K562 (cell line): ENCODE data around the gene EXOC6. TPM values are rescaled to one million over a fixed set of nuclear protein-coding genes. Genes with fewer than 3 reads are reported as not detected.

ENCODE experiments used
- ATAC-seq: fragments of 200-7000 bp; cut with Tn5 transposase; 3 replicates; pipeline ENCODE4 v1.9.1; 2020; ENCODE audit warnings: moderate library complexity
- BruUV-seq: library from RNA; stranded (reverse); fragments of 400-500 nt; replicated peaks from 2 replicates; lab custom pipeline; 2021; lab: Mats Ljungman, UMichigan
- CTCF ChIA-PET: fragments of 300-600 bp; formaldehyde crosslinking; extraction: SDS; loops from one replicate; lab custom pipeline; 2021; ENCODE audit warnings: low intra/inter-chr PET ratio; lab: Yijun Ruan, JAX
- POLR2A ChIA-PET: fragments of 300-600, 350-650 bp; sonication (Branson Sonifier 250); formaldehyde crosslinking; extraction: SDS; loops from one replicate; lab custom pipeline; 2021; ENCODE audit warnings: antibody characterized with exemption, inconsistent platforms; lab: Yijun Ruan, JAX
- DNase-seq, 4 experiments: peaks; one replicate each; pipeline versions ENCODE4 v3.0.0 to v3.0.0-alpha.2; 2011 to 2018; ENCODE audit warnings: low spot score in 3 of 4, mixed read lengths in 3 of 4; ENCODE audit errors: extremely low read depth in 1 of 4
- FAIRE-seq: peaks from 2 replicates; lab custom pipeline; 2011; peaks lifted over from hg19 to GRCh38; lab: Jason Lieb, UNC
- H2AFZ ChIP-seq: 2 replicates; pipeline ENCODE4 v1.6.0; 2011; ENCODE audit warnings: low read depth, low read length, control low read depth, inconsistent platforms
- H3K27ac ChIP-seq: fragments of 200-600 bp; 3 replicates; pipeline ENCODE4 v1.8.0; 2011; ENCODE audit warnings: low read depth, mild to moderate bottlenecking, control low read depth, inconsistent platforms, low read length, moderate library complexity, mixed read lengths; ENCODE audit errors: extremely low read depth
- H3K27me3 ChIP-seq, 2 experiments: fragments of 300-600 bp in 1 of 2; 2 replicates in 1 of 2; 3 replicates in 1 of 2; pipeline versions ENCODE4 v1.6.0 to v1.8.0; 2011; ENCODE audit warnings: inconsistent platforms in 2 of 2, low read length in 2 of 2, mild to moderate bottlenecking in 1 of 2, mixed read lengths in 1 of 2, moderate library complexity in 1 of 2; ENCODE audit not compliant: control insufficient read depth in 2 of 2, insufficient read depth in 2 of 2
- H3K36me3 ChIP-seq: fragments of 300-600 bp; 3 replicates; pipeline ENCODE4 v1.8.0; 2011; ENCODE audit warnings: mild to moderate bottlenecking, low read length, inconsistent platforms; ENCODE audit not compliant: control insufficient read depth, insufficient read depth
- H3K4me1 ChIP-seq, 2 experiments: fragments of 200-600 bp in 1 of 2; replicated peaks in 1 of 2; 2 replicates in 1 of 2; 3 replicates in 1 of 2; pipeline versions ENCODE4 v1.5.1 to v1.8.0; 2011; ENCODE audit warnings: inconsistent platforms in 2 of 2, low read length in 2 of 2, mild to moderate bottlenecking in 1 of 2, mixed read lengths in 1 of 2, moderate library complexity in 1 of 2; ENCODE audit not compliant: control insufficient read depth in 2 of 2, insufficient read depth in 2 of 2
- H3K4me2 ChIP-seq: 2 replicates; pipeline ENCODE4 v1.6.1; 2011; ENCODE audit warnings: low read length, control low read depth, inconsistent platforms, mixed read lengths; ENCODE audit not compliant: insufficient read depth
- H3K4me3 ChIP-seq: fragments of 200-600 bp; sonication (generic), shearing (Covaris generic); 2 replicates; pipeline ENCODE4 v1.5.1; 2016; ENCODE audit warnings: control low read depth, inconsistent platforms
- H3K79me2 ChIP-seq: fragments of 200-600 bp; 3 replicates; pipeline ENCODE4 v1.8.0; 2011; ENCODE audit warnings: low read length, inconsistent platforms; ENCODE audit not compliant: control insufficient read depth, insufficient read depth
- H3K9ac ChIP-seq, 2 experiments: 2 replicates each; pipeline versions ENCODE4 v1.6.0 to v1.6.1; 2011; ENCODE audit warnings: low read depth in 2 of 2, low read length in 2 of 2, control low read depth in 1 of 2, inconsistent platforms in 1 of 2, mild to moderate bottlenecking in 1 of 2, mixed read lengths in 1 of 2; ENCODE audit not compliant: insufficient read depth in 1 of 2
- H3K9me1 ChIP-seq: one replicate; pipeline ENCODE4 v1.6.0; 2011; ENCODE audit warnings: inconsistent platforms, mild to moderate bottlenecking, low read length, moderate library complexity; ENCODE audit not compliant: control insufficient read depth, insufficient read depth
- H3K9me3 ChIP-seq: replicated peaks from 2 replicates; pipeline ENCODE4 v1.5.1; 2011; ENCODE audit warnings: low read depth, low read length, inconsistent platforms; ENCODE audit not compliant: control insufficient read depth, insufficient read depth
- H4K20me1 ChIP-seq: replicated peaks from 2 replicates; pipeline ENCODE4 v1.6.1; 2011; ENCODE audit warnings: low read length, inconsistent platforms, mixed read lengths; ENCODE audit not compliant: control insufficient read depth, insufficient read depth
- HOXB6 ChIP-seq: fragments of 250-450 bp; sonication (Bioruptor Pico); IDR thresholded peaks from 2 replicates; pipeline ENCODE4 v1.5.1; 2022; ENCODE audit warnings: mild to moderate bottlenecking, borderline replicate concordance
- RNF2 ChIP-seq: sonication (generic); IDR thresholded peaks from 2 replicates; pipeline ENCODE4 v1.6.1; 2016
- SMARCC2 ChIP-seq: fragments of 450-650 bp; IDR thresholded peaks from 2 replicates; pipeline ENCODE4 v1.6.1; 2017; ENCODE audit warnings: antibody characterized with exemption, moderate library complexity, mild to moderate bottlenecking, low read depth
- TAL1 ChIP-seq: fragments of 450-650 bp; IDR thresholded peaks from 2 replicates; pipeline ENCODE4 v1.6.1; 2016; ENCODE audit warnings: mild to moderate bottlenecking
- ZNF282 ChIP-seq: sonication (generic); formaldehyde crosslinking; IDR thresholded peaks from 2 replicates; pipeline ENCODE4 v1.8.1; 2023; ENCODE audit warnings: missing genetic modification reagents
- ZNF589 ChIP-seq: fragments of 200-800 bp; sonication (Bioruptor generic); IDR thresholded peaks from 2 replicates; pipeline ENCODE4 v1.6.1; 2016; ENCODE audit warnings: low read depth, missing genetic modification characterization, missing compliant biosample characterization
- WGBS: fragments of 100-300 bp; shearing (Covaris generic); methylation state at CpG from one replicate; pipeline ENCODE4 v1.1.6; 2016; ENCODE audit warnings: low coverage, mixed read lengths; ENCODE audit not compliant: insufficient coverage; ENCODE audit errors: missing lambda C conversion rate; 5-methylcytosine and 5-hydroxymethylcytosine counted together
- in situ Hi-C: fragments of 300-500 bp; cut with MboI; formaldehyde crosslinking; loops from 4 replicates; pipeline ENCODE4 v1.15.0; 2018; ENCODE audit warnings: inconsistent platforms, mixed read lengths
- intact Hi-C: fragments of 100-400 bp; cut with micrococcal nuclease; formaldehyde crosslinking; loops from 2 replicates; pipeline ENCODE4 v1.14.2; 2022
- polyA plus RNA-seq, 8 experiments: library from polyadenylated mRNA; depleted of rRNA in 4 of 8; stranded (reverse) in 5 of 8; unstranded in 3 of 8; fragments of >200 nt; fragmentation: Nextera tagmentation in 2 of 8; fragmentation: Illumina TruSeq in 1 of 8; extraction: Ambion mirVana in 2 of 8; extraction: Trizol in 1 of 8; gene quantifications; 2 replicates each; pipeline versions ENCODE4 v1.2.1 to v1.2.3, GENCODE V29; 2011 to 2014; ENCODE audit warnings: inconsistent platforms in 1 of 8, missing spikeins in 1 of 8
- total RNA-seq, 7 experiments: library from RNA; depleted of rRNA in 6 of 7; stranded (reverse); fragments of >200 nt in 6 of 7; fragmentation: Illumina TruSeq in 2 of 7; extraction: Trizol in 2 of 7; gene quantifications; 2 replicates each; pipeline versions ENCODE4 v1.2.1 to v1.2.3, GENCODE V29; 2011 to 2021; ENCODE audit warnings: low replicate concordance in 1 of 7

The EXOC6 gene
- total and polyA plus RNA-seq, 9 of the 15 experiments (the other 6 are each of a cell fraction or from before 2014, with no cell fraction given) = 13.9 to 42.8 (median 24.9) TPM

- Histone ChIP-seq H4K20me1 (no peaks in the 10 kb centered on the region), H3K79me2 (no peaks in the 10 kb centered on the region), H3K9me1 (no peaks in the 10 kb centered on the region), H3K4me2 (no peak overlapping the region), H3K4me1 (peaks cover 0 to 3% of the 10 kb centered on the region in 2 experiments; a peak in 3 of 5 replicates), H3K4me3 (no peak overlapping the region), H3K27ac (no peak overlapping the region), H3K36me3 (no peaks in the 10 kb centered on the region), H3K9ac (no peak overlapping the region), H3K27me3 (no peaks in the 10 kb centered on the region), H3K9me3 (peaks cover under 1% of the 10 kb centered on the region; the same call in 1 of the 2 replicates), H2AFZ (no peak overlapping the region)
- ChIA-PET CTCF (no interaction called here), POLR2A (no interaction called here)
- WGBS = 40% methylated on average over 1 of the region's 1 CpG
- no peak for TF ChIP-seq TAL1
- no peak for TF ChIP-seq RNF2
- no peak for TF ChIP-seq ZNF589
- no peak for TF ChIP-seq SMARCC2
- no peak for TF ChIP-seq HOXB6 (CRISPR knock-in tag)
- TF ChIP-seq ZNF282 (CRISPR knock-in tag) = no peak
- FAIRE-seq (no peak), ATAC-seq (no peak), DNase-seq (no peak)
- intact Hi-C loops (no loop called here), in situ Hi-C loops (no loop called here)
- no TSS peak for BruUV-seq
These were observed 32.2 kb upstream of the EXOC6 start for GRCh38 chr10:92816091-92816531.
